Measurements from ENCODE around the gene PFKFB4.

PFKFB4 gene

GRCh38 chr3:48569400-48569799, 12.8 kb upstream of the PFKFB4 start:
- Histone ChIP-seq H3K27ac (ENCODE audit: low read length) (no peak overlapping the region), H3K4me1 (ENCODE audit: insufficient read depth, low read length) (no peaks in the 10 kb centered on the region), H3K9me3 (ENCODE audit: insufficient read depth, low read length, severe bottlenecking) (no peaks in the 10 kb centered on the region), H3K27me3 (ENCODE audit: insufficient read depth, low read length, poor library complexity) (no peaks in the 10 kb centered on the region), H3K4me3 (ENCODE audit: low read depth in 1 of 2, low read length in 2 of 2) (no peak overlapping the region), H3K36me3 (ENCODE audit: insufficient read depth, low read length) (no peaks in the 10 kb centered on the region), H3K4me2 (ENCODE audit: insufficient read depth, low read length) (no peak overlapping the region), H4K20me1 (ENCODE audit: insufficient read depth, low read length) (no peaks in the 10 kb centered on the region), H2AFZ (ENCODE audit: low read depth, low read length) (no peak overlapping the region), H3K9ac (ENCODE audit: low read depth, low read length) (no peak overlapping the region), H3K79me2 (ENCODE audit: insufficient read depth, low read length) (no peaks in the 10 kb centered on the region)
- TF ChIP-seq EZH2 (IDR thresholded peaks at IDR 0.05; ENCODE audit: borderline replicate concordance, low read depth, low read length, severe bottlenecking) (no peak), CTCF (IDR thresholded peaks at IDR 0.05; ENCODE audit: borderline replicate concordance, extremely low read depth, low read length, poor library complexity, severe bottlenecking) (no peak)
- no peak for ATAC-seq (ENCODE audit: insufficient read depth, low read depth)
- DNase-seq: no peak

GRCh38 chr3:48568476-48568875, 11.9 kb upstream of the PFKFB4 start:
- Histone ChIP-seq H3K36me3 (ENCODE audit: insufficient read depth, low read length) (no peaks in the 10 kb centered on the region), H3K27ac (ENCODE audit: low read length) (no peak overlapping the region), H3K9me3 (ENCODE audit: insufficient read depth, low read length, severe bottlenecking) (no peaks in the 10 kb centered on the region), H2AFZ (ENCODE audit: low read depth, low read length) (no peak overlapping the region), H4K20me1 (ENCODE audit: insufficient read depth, low read length) (no peaks in the 10 kb centered on the region), H3K4me2 (ENCODE audit: insufficient read depth, low read length) (no peak overlapping the region), H3K4me1 (ENCODE audit: insufficient read depth, low read length) (no peaks in the 10 kb centered on the region), H3K79me2 (ENCODE audit: insufficient read depth, low read length) (no peaks in the 10 kb centered on the region), H3K9ac (ENCODE audit: low read depth, low read length) (no peak overlapping the region), H3K27me3 (ENCODE audit: insufficient read depth, low read length, poor library complexity) (no peaks in the 10 kb centered on the region), H3K4me3 (ENCODE audit: low read depth in 1 of 2, low read length in 2 of 2) (no peak overlapping the region)
- DNase-seq: no peak
- TF ChIP-seq CTCF (IDR thresholded peaks at IDR 0.05; ENCODE audit: borderline replicate concordance, extremely low read depth, low read length, poor library complexity, severe bottlenecking) (no peak), EZH2 (IDR thresholded peaks at IDR 0.05; ENCODE audit: borderline replicate concordance, low read depth, low read length, severe bottlenecking) (no peak)
- ATAC-seq (ENCODE audit: insufficient read depth, low read depth): no peak

- DNase-seq (no peak), ATAC-seq (ENCODE audit: insufficient read depth, low read depth) (no peak)
- Histone ChIP-seq H3K4me1 (ENCODE audit: insufficient read depth, low read length) (no peaks in the 10 kb centered on the region), H3K79me2 (ENCODE audit: insufficient read depth, low read length) (no peaks in the 10 kb centered on the region), H3K27ac (ENCODE audit: low read length) (no peak overlapping the region), H3K27me3 (ENCODE audit: insufficient read depth, low read length, poor library complexity) (no peaks in the 10 kb centered on the region), H3K9me3 (ENCODE audit: insufficient read depth, low read length, severe bottlenecking) (no peaks in the 10 kb centered on the region), H3K4me2 (ENCODE audit: insufficient read depth, low read length) (no peak overlapping the region), H3K36me3 (ENCODE audit: insufficient read depth, low read length) (no peaks in the 10 kb centered on the region), H3K4me3 (ENCODE audit: low read depth in 1 of 2, low read length in 2 of 2) (no peak overlapping the region), H3K9ac (ENCODE audit: low read depth, low read length) (no peak overlapping the region), H4K20me1 (ENCODE audit: insufficient read depth, low read length) (no peaks in the 10 kb centered on the region), H2AFZ (ENCODE audit: low read depth, low read length) (no peak overlapping the region)
- TF ChIP-seq CTCF (IDR thresholded peaks at IDR 0.05; ENCODE audit: borderline replicate concordance, extremely low read depth, low read length, poor library complexity, severe bottlenecking): no peak
- TF ChIP-seq EZH2 (IDR thresholded peaks at IDR 0.05; ENCODE audit: borderline replicate concordance, low read depth, low read length, severe bottlenecking): no peak
These were observed 10.9 kb upstream of the PFKFB4 start for GRCh38 chr3:48567500-48567899.

GRCh38 chr3:48567090-48567489, 10.5 kb upstream of the PFKFB4 start:
- Histone ChIP-seq H3K9ac (ENCODE audit: low read depth, low read length) (no peak overlapping the region), H4K20me1 (ENCODE audit: insufficient read depth, low read length) (no peaks in the 10 kb centered on the region), H3K4me2 (ENCODE audit: insufficient read depth, low read length) (no peak overlapping the region), H2AFZ (ENCODE audit: low read depth, low read length) (no peak overlapping the region), H3K9me3 (ENCODE audit: insufficient read depth, low read length, severe bottlenecking) (no peaks in the 10 kb centered on the region), H3K36me3 (ENCODE audit: insufficient read depth, low read length) (no peaks in the 10 kb centered on the region), H3K27me3 (ENCODE audit: insufficient read depth, low read length, poor library complexity) (no peaks in the 10 kb centered on the region), H3K79me2 (ENCODE audit: insufficient read depth, low read length) (no peaks in the 10 kb centered on the region), H3K4me3 (ENCODE audit: low read depth in 1 of 2, low read length in 2 of 2) (no peak overlapping the region), H3K27ac (ENCODE audit: low read length) (no peak overlapping the region), H3K4me1 (ENCODE audit: insufficient read depth, low read length) (no peaks in the 10 kb centered on the region)
- no peak for TF ChIP-seq CTCF (IDR thresholded peaks at IDR 0.05; ENCODE audit: borderline replicate concordance, extremely low read depth, low read length, poor library complexity, severe bottlenecking)
- TF ChIP-seq EZH2 (IDR thresholded peaks at IDR 0.05; ENCODE audit: borderline replicate concordance, low read depth, low read length, severe bottlenecking): no peak
- DNase-seq (no peak), ATAC-seq (ENCODE audit: insufficient read depth, low read depth) (no peak)
